ENCODE results near the gene GTSF1L.

Gene GTSF1L

GRCh38 chr20:43731469-43731868 lies 4.7 kb upstream of the GTSF1L start:
- Histone ChIP-seq H3K4me3 (ENCODE audit: low read depth in 1 of 5, low read length in 5 of 5) (no peak overlapping the region), H3K36me3 (ENCODE audit: control insufficient read depth in 5 of 5, insufficient read depth in 5 of 5, low read length in 5 of 5) (no peaks in the 10 kb centered on the region), H3K27me3 (ENCODE audit: control insufficient read depth in 5 of 5, insufficient read depth in 4 of 5, low read length in 5 of 5) (no peaks in the 10 kb centered on the region), H3K9ac (ENCODE audit: low read length in 5 of 5) (no peak overlapping the region), H3K4me1 (ENCODE audit: control insufficient read depth in 5 of 5, insufficient read depth in 5 of 5, low read length in 5 of 5) (peaks cover 0 to 10% (median 0%) of the 10 kb centered on the region in 5 donors), H3K27ac (ENCODE audit: low read depth, low read length) (no peak overlapping the region), H3K9me3 (ENCODE audit: control insufficient read depth in 5 of 5, low read length in 5 of 5) (peaks cover 0 to 6% (median 0%) of the 10 kb centered on the region in 5 donors)

GRCh38 chr20:43728686-43729255 lies 2.0 kb upstream of the GTSF1L start:
- Histone ChIP-seq H3K9ac (ENCODE audit: low read length in 5 of 5) (no peak overlapping the region), H3K4me1 (ENCODE audit: control insufficient read depth in 5 of 5, insufficient read depth in 5 of 5, low read length in 5 of 5) (peaks cover 2 to 25% (median 10%) of the 10 kb centered on the region in 5 donors), H3K27ac (ENCODE audit: low read depth, low read length) (no peak overlapping the region), H3K36me3 (ENCODE audit: control insufficient read depth in 5 of 5, insufficient read depth in 5 of 5, low read length in 5 of 5) (no peaks in the 10 kb centered on the region), H3K9me3 (ENCODE audit: control insufficient read depth in 5 of 5, low read length in 5 of 5) (peaks cover 0 to 6% (median 0%) of the 10 kb centered on the region in 5 donors), H3K27me3 (ENCODE audit: control insufficient read depth in 5 of 5, insufficient read depth in 4 of 5, low read length in 5 of 5) (no peaks in the 10 kb centered on the region), H3K4me3 (ENCODE audit: low read depth in 1 of 5, low read length in 5 of 5) (no peak overlapping the region)

DNA sequence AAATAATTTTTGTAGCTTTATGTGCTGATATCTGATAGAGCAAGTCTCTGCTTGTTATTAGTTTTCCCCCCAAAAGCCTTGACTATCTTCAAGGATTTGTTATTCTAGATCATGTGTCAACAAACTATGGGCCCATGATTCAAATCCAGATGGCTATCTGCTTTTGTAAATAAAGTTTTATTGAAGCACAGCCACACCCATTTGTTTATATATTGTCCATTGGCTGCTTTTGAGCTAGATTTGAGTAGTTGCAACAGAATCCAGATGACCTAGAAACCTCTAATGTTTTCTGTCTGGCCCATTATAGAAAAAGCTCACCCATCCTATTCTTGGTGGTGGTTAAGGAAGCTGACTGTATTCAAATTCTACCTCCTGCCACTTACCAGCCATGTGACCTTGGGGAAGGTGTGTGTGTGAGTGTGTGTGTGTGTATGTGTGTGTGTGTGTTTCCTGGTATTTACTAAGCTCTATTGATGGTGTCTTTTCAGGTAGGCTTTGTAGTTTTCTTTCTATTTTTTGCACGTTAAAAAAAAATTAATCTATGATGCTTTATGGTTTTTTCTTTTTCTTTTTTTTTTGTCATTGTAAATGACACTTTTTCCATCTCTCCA lies 1.3 kb upstream of the GTSF1L start:
- peaks cover 2 to 25% (median 10%) of the 10 kb centered on the region in 5 donors for H3K4me1 ChIP-seq (ENCODE audit: control insufficient read depth in 5 of 5, insufficient read depth in 5 of 5, low read length in 5 of 5)
- H3K27me3 ChIP-seq (ENCODE audit: control insufficient read depth in 5 of 5, insufficient read depth in 4 of 5, low read length in 5 of 5) = no peaks in the 10 kb centered on the region
- H3K36me3 ChIP-seq (ENCODE audit: control insufficient read depth in 5 of 5, insufficient read depth in 5 of 5, low read length in 5 of 5) = no peaks in the 10 kb centered on the region
- peaks cover 0 to 6% (median 0%) of the 10 kb centered on the region in 5 donors for H3K9me3 ChIP-seq (ENCODE audit: control insufficient read depth in 5 of 5, low read length in 5 of 5)
- no peak overlapping the region for H3K27ac ChIP-seq (ENCODE audit: low read depth, low read length)
- H3K9ac ChIP-seq (ENCODE audit: low read length in 5 of 5) = no peak overlapping the region
- no peak overlapping the region for H3K4me3 ChIP-seq (ENCODE audit: low read depth in 1 of 5, low read length in 5 of 5)

GRCh38 chr20:43726333-43726732 lies 469 bp downstream of the GTSF1L start:
- H3K36me3 ChIP-seq (ENCODE audit: control insufficient read depth in 5 of 5, insufficient read depth in 5 of 5, low read length in 5 of 5) = no peaks in the 10 kb centered on the region
- H3K4me1 ChIP-seq (ENCODE audit: control insufficient read depth in 5 of 5, insufficient read depth in 5 of 5, low read length in 5 of 5) = peaks cover 3 to 30% (median 19%) of the 10 kb centered on the region in 5 donors
- no peak overlapping the region for H3K27ac ChIP-seq (ENCODE audit: low read depth, low read length)
- peaks cover 0 to 6% (median 0%) of the 10 kb centered on the region in 5 donors for H3K9me3 ChIP-seq (ENCODE audit: control insufficient read depth in 5 of 5, low read length in 5 of 5)
- no peak overlapping the region for H3K4me3 ChIP-seq (ENCODE audit: low read depth in 1 of 5, low read length in 5 of 5)
- H3K27me3 ChIP-seq (ENCODE audit: control insufficient read depth in 5 of 5, insufficient read depth in 4 of 5, low read length in 5 of 5) = no peaks in the 10 kb centered on the region
- H3K9ac ChIP-seq (ENCODE audit: low read length in 5 of 5) = no peak overlapping the region

- Histone ChIP-seq H3K9ac (ENCODE audit: low read length in 5 of 5) (no peak overlapping the region), H3K27ac (ENCODE audit: low read depth, low read length) (no peak overlapping the region), H3K9me3 (ENCODE audit: control insufficient read depth in 5 of 5, low read length in 5 of 5) (peaks cover 0 to 6% (median 0%) of the 10 kb centered on the region in 5 donors), H3K36me3 (ENCODE audit: control insufficient read depth in 5 of 5, insufficient read depth in 5 of 5, low read length in 5 of 5) (no peaks in the 10 kb centered on the region), H3K4me3 (ENCODE audit: low read depth in 1 of 5, low read length in 5 of 5) (no peak overlapping the region), H3K27me3 (ENCODE audit: control insufficient read depth in 5 of 5, insufficient read depth in 4 of 5, low read length in 5 of 5) (no peaks in the 10 kb centered on the region), H3K4me1 (ENCODE audit: control insufficient read depth in 5 of 5, insufficient read depth in 5 of 5, low read length in 5 of 5) (peaks cover 3 to 32% (median 21%) of the 10 kb centered on the region in 5 donors)
Measured at GRCh38 chr20:43725666-43726065, 1.1 kb downstream of the GTSF1L start.

DNA sequence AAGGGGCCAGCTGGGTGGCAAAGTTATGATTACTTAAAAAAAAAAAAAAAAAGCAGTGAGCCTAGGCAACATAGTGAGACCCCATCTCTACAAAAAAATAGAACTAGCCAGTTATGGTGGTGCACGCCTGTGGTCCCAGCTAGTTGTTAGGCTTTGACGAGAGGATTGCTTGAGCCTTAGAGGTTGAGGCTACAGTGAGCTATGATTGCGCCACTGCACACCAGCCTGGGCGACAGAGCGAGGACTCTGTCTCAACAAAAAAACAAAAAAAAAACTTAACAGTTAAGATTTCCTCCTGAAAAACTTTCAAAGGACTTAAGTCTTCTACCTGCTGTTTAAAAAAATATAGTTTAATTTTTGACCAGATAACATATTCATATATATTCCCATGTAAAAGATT lies 2.4 kb downstream of the GTSF1L start:
- Histone ChIP-seq H3K27me3 (ENCODE audit: control insufficient read depth in 5 of 5, insufficient read depth in 4 of 5, low read length in 5 of 5) (no peaks in the 10 kb centered on the region), H3K4me1 (ENCODE audit: control insufficient read depth in 5 of 5, insufficient read depth in 5 of 5, low read length in 5 of 5) (peaks cover 3 to 32% (median 21%) of the 10 kb centered on the region in 5 donors), H3K36me3 (ENCODE audit: control insufficient read depth in 5 of 5, insufficient read depth in 5 of 5, low read length in 5 of 5) (no peaks in the 10 kb centered on the region), H3K4me3 (ENCODE audit: low read depth in 1 of 5, low read length in 5 of 5) (no peak overlapping the region), H3K27ac (ENCODE audit: low read depth, low read length) (no peak overlapping the region), H3K9ac (ENCODE audit: low read length in 5 of 5) (peak overlapping the region in 1 of 5 donors; percentile 20), H3K9me3 (ENCODE audit: control insufficient read depth in 5 of 5, low read length in 5 of 5) (peaks cover 0 to 8% (median 4%) of the 10 kb centered on the region in 5 donors)

GRCh38 chr20:43723735-43724134 lies 3.1 kb downstream of the GTSF1L start:
- Histone ChIP-seq H3K4me1 (ENCODE audit: control insufficient read depth in 5 of 5, insufficient read depth in 5 of 5, low read length in 5 of 5) (peaks cover 3 to 32% (median 21%) of the 10 kb centered on the region in 5 donors), H3K27ac (ENCODE audit: low read depth, low read length) (no peak overlapping the region), H3K9ac (ENCODE audit: low read length in 5 of 5) (no peak overlapping the region), H3K9me3 (ENCODE audit: control insufficient read depth in 5 of 5, low read length in 5 of 5) (peaks cover 0 to 6% (median 2%) of the 10 kb centered on the region in 5 donors), H3K36me3 (ENCODE audit: control insufficient read depth in 5 of 5, insufficient read depth in 5 of 5, low read length in 5 of 5) (no peaks in the 10 kb centered on the region), H3K27me3 (ENCODE audit: control insufficient read depth in 5 of 5, insufficient read depth in 4 of 5, low read length in 5 of 5) (no peaks in the 10 kb centered on the region), H3K4me3 (ENCODE audit: low read depth in 1 of 5, low read length in 5 of 5) (no peak overlapping the region)

GRCh38 chr20:43723186-43723585 lies 3.6 kb downstream of the GTSF1L start:
- H3K4me3 ChIP-seq (ENCODE audit: low read depth in 1 of 5, low read length in 5 of 5) = no peak overlapping the region
- H3K27me3 ChIP-seq (ENCODE audit: control insufficient read depth in 5 of 5, insufficient read depth in 4 of 5, low read length in 5 of 5) = no peaks in the 10 kb centered on the region
- H3K4me1 ChIP-seq (ENCODE audit: control insufficient read depth in 5 of 5, insufficient read depth in 5 of 5, low read length in 5 of 5) = peaks cover 3 to 32% (median 21%) of the 10 kb centered on the region in 5 donors
- H3K9me3 ChIP-seq (ENCODE audit: control insufficient read depth in 5 of 5, low read length in 5 of 5) = peaks cover 0 to 6% (median 0%) of the 10 kb centered on the region in 5 donors
- H3K36me3 ChIP-seq (ENCODE audit: control insufficient read depth in 5 of 5, insufficient read depth in 5 of 5, low read length in 5 of 5) = no peaks in the 10 kb centered on the region
- H3K27ac ChIP-seq (ENCODE audit: low read depth, low read length) = no peak overlapping the region
- H3K9ac ChIP-seq (ENCODE audit: low read length in 5 of 5) = no peak overlapping the region

DNA sequence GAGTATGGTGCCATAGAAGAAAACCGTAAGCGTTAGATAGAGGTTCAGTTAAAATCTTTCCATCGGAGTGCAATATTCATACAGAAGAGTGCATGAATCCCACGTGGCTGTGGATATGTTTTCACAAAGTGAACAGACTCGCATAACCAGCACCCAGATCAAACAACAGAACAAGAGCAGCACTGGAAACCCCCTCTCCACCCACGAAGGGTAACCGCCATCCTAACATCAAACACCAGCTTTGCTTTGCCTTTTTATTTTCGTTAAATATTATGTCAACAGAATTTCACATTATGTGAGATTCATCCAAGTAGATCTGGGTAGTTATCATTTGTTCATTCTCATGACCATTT lies 4.7 kb downstream of the GTSF1L start:
- peaks cover 0 to 6% (median 0%) of the 10 kb centered on the region in 5 donors for H3K9me3 ChIP-seq (ENCODE audit: control insufficient read depth in 5 of 5, low read length in 5 of 5)
- H3K36me3 ChIP-seq (ENCODE audit: control insufficient read depth in 5 of 5, insufficient read depth in 5 of 5, low read length in 5 of 5) = no peaks in the 10 kb centered on the region
- no peak overlapping the region for H3K9ac ChIP-seq (ENCODE audit: low read length in 5 of 5)
- H3K27me3 ChIP-seq (ENCODE audit: control insufficient read depth in 5 of 5, insufficient read depth in 4 of 5, low read length in 5 of 5) = no peaks in the 10 kb centered on the region
- peaks cover 3 to 32% (median 22%) of the 10 kb centered on the region in 5 donors for H3K4me1 ChIP-seq (ENCODE audit: control insufficient read depth in 5 of 5, insufficient read depth in 5 of 5, low read length in 5 of 5)
- no peak overlapping the region for H3K27ac ChIP-seq (ENCODE audit: low read depth, low read length)
- H3K4me3 ChIP-seq (ENCODE audit: low read depth in 1 of 5, low read length in 5 of 5) = peak overlapping the region in 1 of 5 donors; percentile 29

DNA sequence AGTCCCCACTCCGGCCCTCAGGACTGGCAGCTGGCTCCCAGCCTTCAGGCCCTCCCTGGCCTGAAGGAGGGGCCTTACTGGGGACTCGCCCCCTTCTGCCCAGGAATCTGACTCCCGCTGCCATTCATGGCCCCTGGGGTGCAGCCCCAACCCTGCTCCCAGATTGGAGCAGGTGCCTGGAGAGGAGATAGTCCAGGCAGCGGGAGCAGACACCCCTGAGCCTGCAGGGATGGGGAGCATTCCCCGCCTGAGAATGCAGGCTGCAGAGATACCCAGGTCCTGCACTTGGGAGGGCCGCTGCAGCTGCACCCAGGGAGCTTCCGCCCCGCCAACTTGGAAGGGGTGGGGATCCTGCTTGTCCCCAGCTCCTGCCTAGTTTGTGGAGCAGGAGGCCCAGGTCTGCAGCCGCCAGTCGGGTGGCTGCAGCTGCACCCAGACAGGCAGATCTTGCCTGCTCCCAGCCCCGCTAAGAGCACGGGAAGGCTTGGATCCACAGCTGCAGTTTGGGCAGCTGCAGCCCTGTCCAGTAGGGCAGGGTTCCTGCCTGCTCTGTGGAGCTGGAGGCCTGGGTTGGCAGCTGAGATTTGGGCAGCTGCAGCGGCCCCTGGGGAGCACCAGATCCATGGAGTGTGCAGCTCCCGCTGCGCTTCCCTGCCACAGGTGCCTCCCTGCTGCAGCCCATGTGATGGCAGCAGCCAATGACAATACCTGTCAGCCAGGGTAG lies 5.2 kb downstream of the GTSF1L start:
- Histone ChIP-seq H3K36me3 (ENCODE audit: control insufficient read depth in 5 of 5, insufficient read depth in 5 of 5, low read length in 5 of 5) (no peaks in the 10 kb centered on the region), H3K4me3 (ENCODE audit: low read depth in 1 of 5, low read length in 5 of 5) (peak overlapping the region in 2 of 5 donors; percentile 26 to 29), H3K27me3 (ENCODE audit: control insufficient read depth in 5 of 5, insufficient read depth in 4 of 5, low read length in 5 of 5) (no peaks in the 10 kb centered on the region), H3K9ac (ENCODE audit: low read length in 5 of 5) (no peak overlapping the region), H3K27ac (ENCODE audit: low read depth, low read length) (no peak overlapping the region), H3K9me3 (ENCODE audit: control insufficient read depth in 5 of 5, low read length in 5 of 5) (peaks cover 0 to 6% (median 0%) of the 10 kb centered on the region in 5 donors), H3K4me1 (ENCODE audit: control insufficient read depth in 5 of 5, insufficient read depth in 5 of 5, low read length in 5 of 5) (peaks cover 3 to 33% (median 27%) of the 10 kb centered on the region in 5 donors)
